Urinary bladder (tissue), 4 donors: ENCODE results near the gene CCDC32. TPM values are rescaled to one million over a fixed set of nuclear protein-coding genes. Genes with fewer than 3 reads are reported as not detected.

ENCODE experiments used
- DNase-seq: peaks from one replicate; pipeline ENCODE4 v3.0.0-alpha.2; 2015; ENCODE audit errors: extremely low spot score
- H3K27ac ChIP-seq: one replicate; pipeline ENCODE4 v1.5.1; 2013; ENCODE audit warnings: low read depth, mild to moderate bottlenecking, moderate library complexity
- H3K36me3 ChIP-seq: one replicate; pipeline ENCODE4 v1.6.1; 2013; ENCODE audit warnings: mild to moderate bottlenecking, moderate library complexity; ENCODE audit not compliant: insufficient read depth
- H3K4me1 ChIP-seq: one replicate; pipeline ENCODE4 v1.6.1; 2013; ENCODE audit warnings: mild to moderate bottlenecking, moderate library complexity; ENCODE audit not compliant: insufficient read depth
- H3K4me3 ChIP-seq: one replicate; pipeline ENCODE4 v1.5.1; 2013; ENCODE audit warnings: low read depth, low read length
- WGBS: extraction: QIAGEN DNeasy Blood & Tissue Kit; methylation state at CpG from one replicate; pipeline ENCODE4 v1.1.7; 2013; 5-methylcytosine and 5-hydroxymethylcytosine counted together
- polyA plus RNA-seq: library from polyadenylated mRNA; stranded (reverse); fragments of 200-250 nt; gene quantifications from one replicate; pipeline ENCODE4 v1.2.3, GENCODE V29; 2013
- total RNA-seq: library from RNA; depleted of rRNA; stranded (reverse); fragments of >200 nt; gene quantifications from one replicate; pipeline ENCODE4 v1.2.3, GENCODE V29; 2014
- donor health status: healthy with polysubstance abuse.
- donor health status: healthy.

Gene CCDC32
- total and polyA plus RNA-seq, 2 donors = 20.8 to 29.4 TPM

DNA sequence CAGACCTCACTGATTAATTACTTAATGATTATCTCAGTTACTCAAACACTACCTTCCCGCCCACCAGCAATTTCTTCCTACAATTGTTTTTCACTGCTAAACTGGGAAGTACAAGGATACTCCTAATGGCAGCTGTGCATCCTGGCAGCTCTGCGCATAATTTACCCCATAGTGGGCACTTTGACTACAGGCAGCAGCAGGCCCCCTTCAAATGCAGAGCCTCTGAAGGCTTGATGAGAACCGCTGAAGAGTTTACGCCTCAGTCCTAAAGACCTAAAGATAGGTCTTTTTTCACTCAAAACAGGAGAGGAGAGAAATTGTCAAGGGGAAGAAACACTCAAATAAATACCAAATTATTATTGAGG, 10.7 kb downstream of the CCDC32 start:
- Histone ChIP-seq H3K36me3 (peaks cover 2% of the 10 kb centered on the region), H3K27ac (no peak overlapping the region), H3K4me1 (no peaks in the 10 kb centered on the region), H3K4me3 (no peak overlapping the region)
- DNase-seq = no peak
- WGBS = 83% methylated on average over 4 of the region's 4 CpGs

DNA sequence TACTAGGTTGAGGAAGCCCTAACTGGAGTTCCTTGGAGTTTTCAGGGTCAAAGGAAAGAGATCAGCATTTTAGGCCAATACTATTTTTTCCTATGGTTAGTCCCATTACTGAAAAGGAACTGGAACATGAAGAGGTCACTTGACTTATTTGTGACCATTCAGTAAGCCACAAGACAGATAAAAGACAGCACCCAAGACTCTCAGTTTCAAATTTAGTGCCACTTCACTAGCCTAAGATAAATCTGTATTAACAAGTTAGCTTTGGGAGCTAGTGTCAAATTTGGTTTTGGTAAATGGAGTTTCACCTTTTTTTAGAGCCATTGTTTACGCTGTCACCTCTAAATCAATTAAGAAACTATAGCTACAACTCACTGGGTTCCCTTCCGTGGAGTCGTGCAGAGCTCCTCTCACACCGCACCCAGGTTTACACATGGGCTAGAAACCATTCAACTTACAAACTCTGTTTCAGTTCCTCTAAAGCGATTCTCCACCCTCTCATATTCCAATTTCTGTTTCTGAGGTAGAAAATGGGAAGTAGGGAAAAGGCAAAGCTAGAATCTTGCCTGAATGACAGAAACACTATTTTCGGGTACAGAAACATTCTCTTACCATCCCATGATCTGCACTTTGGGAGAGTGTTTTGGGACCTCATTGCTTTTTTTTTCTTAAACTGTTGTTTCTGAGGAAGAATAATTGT, 14.4 kb downstream of the CCDC32 start:
- Histone ChIP-seq H3K4me3 (no peak overlapping the region), H3K4me1 (no peaks in the 10 kb centered on the region), H3K27ac (no peak overlapping the region), H3K36me3 (peaks cover 2% of the 10 kb centered on the region)
- DNase-seq = no peak
- WGBS = 93% methylated on average over 6 of the region's 6 CpGs

DNA sequence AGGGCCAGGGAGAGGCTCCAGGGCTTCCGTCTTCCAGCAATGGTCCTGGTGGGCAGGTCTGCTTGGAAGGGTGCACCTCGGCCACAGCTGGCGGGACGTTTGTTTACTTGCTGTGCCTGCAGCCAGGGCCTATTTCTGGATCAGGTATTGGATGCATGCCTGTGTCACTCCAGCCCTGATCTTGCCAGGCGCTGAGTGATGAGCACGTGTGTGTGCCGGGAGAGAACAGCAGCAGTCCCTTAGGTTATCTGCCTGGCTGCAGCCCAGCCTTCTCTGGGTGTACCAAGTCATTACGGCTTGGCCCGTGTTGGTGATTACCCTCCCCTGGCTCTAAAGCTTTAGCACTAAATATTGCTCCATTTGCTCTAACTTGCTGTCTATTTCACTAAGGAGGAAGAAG, 14.9 kb downstream of the CCDC32 start:
- no peak overlapping the region for H3K4me3 ChIP-seq
- DNase-seq = no peak
- peaks cover 2% of the 10 kb centered on the region for H3K36me3 ChIP-seq
- no peaks in the 10 kb centered on the region for H3K4me1 ChIP-seq
- no peak overlapping the region for H3K27ac ChIP-seq
- 56% methylated on average over 9 of the region's 9 CpGs for WGBS

DNA sequence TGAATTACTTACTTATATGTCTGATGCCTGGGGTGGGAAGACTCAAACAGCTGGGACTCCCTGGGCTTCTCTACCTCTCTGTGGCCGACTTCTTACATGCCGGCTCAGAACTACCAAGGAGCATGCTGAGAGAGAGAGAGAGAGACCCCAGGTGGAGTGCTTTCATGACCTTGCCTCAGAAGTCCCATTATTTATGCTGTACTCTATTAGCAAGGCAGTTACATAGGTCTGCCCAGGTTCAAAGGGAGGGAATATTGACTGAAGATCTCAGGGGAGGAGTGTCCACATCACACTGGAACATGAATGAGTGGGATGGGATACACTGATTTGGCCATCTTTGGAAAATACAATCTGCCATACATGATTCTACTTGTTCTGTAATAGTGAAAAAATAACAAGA, 16.2 kb downstream of the CCDC32 start:
- no peaks in the 10 kb centered on the region for H3K4me1 ChIP-seq
- no peak for DNase-seq
- WGBS = 93% methylated on average over 2 of the region's 2 CpGs
- no peak overlapping the region for H3K4me3 ChIP-seq
- H3K27ac ChIP-seq = no peak overlapping the region
- H3K36me3 ChIP-seq = no peaks in the 10 kb centered on the region

DNA sequence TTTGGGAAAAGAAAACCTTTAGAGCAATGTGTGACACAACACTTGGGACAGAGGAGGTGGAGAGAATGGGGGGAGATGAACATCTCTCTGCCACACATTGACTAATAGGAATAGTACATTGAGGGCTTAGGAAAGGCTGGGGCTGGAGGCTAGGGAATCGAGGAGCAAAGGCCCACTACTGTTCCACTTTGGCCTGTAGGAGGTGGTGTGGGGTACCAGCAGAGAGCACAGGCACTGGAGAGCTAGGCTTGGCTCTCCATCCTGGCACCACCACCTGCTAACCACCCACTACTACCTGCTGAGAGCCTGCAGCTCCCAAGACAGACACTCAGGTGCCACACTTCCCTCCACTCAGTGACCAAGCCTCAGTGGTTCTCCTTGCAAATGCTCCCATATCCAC, 19.4 kb downstream of the CCDC32 start:
- DNase-seq = no peak
- 73% methylated on average over 1 of the region's 1 CpG for WGBS
- no peaks in the 10 kb centered on the region for H3K36me3 ChIP-seq

DNA sequence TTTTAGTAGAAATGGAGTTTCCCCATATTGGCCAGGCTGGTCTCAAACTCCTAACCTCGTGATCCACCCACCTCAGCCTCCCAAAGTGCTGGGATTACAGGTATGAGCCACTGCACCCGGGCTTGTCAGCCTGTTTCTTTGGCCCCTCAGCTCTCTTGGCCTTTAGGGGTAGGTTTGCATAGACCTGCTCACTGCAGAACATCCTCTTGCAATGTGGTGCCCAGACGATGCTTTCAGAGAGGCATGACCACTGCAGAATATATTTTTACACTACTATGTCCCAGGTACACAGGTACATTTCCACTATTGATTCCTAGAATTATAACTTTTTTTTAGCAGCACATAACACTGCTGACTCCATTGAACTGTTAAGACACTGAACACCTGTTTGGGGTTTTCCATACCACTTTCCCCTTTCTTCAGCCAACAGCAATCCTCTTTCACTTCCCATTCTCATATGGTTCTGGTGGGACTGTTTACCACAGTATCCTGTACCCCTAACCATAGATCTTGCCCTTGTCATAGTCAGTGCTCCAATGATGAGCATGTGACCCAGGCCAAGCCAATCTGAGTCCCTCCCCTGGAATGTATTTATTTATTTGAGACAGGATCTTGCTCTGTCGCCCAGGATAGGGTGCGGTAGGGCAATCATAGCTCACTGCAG, 21.1 kb downstream of the CCDC32 start:
- Histone ChIP-seq H3K4me1 (no peaks in the 10 kb centered on the region), H3K4me3 (no peak overlapping the region), H3K36me3 (no peaks in the 10 kb centered on the region), H3K27ac (no peak overlapping the region)
- WGBS = 81% methylated on average over 5 of the region's 5 CpGs
- no peak for DNase-seq

More for the DNA sequence above, 19.4 kb downstream of the CCDC32 start:
- Histone ChIP-seq H3K27ac (no peak overlapping the region), H3K4me1 (no peaks in the 10 kb centered on the region), H3K4me3 (no peak overlapping the region)

DNA sequence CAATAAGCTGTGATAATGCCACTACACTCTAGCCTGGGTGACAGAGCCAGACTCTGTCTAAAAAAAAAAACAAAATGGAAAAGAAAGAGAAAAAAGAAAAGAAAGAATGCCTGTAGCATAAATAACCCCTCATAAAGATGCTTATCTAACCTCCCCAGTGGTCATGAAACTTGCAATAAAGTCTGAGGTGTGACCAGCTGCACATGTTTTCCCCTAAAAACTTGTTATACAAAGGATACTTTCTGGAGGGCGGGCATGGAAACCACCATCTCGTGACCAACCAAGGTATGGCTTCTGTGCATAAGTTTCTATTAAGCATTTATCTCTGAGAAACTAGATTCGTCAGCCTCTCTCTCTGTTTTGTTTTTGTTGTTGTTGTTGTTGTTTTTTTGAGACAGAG, 21.8 kb downstream of the CCDC32 start:
- no peak overlapping the region for H3K4me3 ChIP-seq
- WGBS = 86% methylated on average over 3 of the region's 3 CpGs
- H3K27ac ChIP-seq = no peak overlapping the region
- no peaks in the 10 kb centered on the region for H3K4me1 ChIP-seq
- no peak for DNase-seq
- no peaks in the 10 kb centered on the region for H3K36me3 ChIP-seq

DNA sequence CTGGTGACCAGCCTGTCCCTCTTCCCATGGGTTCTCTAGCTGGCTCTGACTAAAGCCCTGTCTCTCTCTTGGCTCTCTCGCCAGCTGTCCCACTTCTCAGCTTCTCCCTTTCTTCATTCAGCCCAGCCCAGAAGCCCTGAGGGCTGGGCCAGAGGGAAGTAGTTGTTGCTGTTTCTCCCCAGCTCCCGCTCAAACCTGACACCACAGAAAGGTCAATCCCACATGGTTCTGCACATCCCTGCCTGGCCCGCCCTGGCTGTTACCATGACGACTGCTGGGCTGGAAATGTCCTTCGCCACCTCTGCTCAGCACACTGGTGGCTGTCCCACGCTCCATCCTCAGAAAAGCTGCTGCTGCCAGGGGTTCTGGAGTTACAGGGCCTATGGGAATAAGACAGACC, 25.9 kb downstream of the CCDC32 start:
- H3K4me1 ChIP-seq = no peaks in the 10 kb centered on the region
- WGBS = 84% methylated on average over 6 of the region's 6 CpGs
- H3K27ac ChIP-seq = no peak overlapping the region
- H3K4me3 ChIP-seq = no peak overlapping the region
- H3K36me3 ChIP-seq = no peaks in the 10 kb centered on the region
- DNase-seq = no peak

DNA sequence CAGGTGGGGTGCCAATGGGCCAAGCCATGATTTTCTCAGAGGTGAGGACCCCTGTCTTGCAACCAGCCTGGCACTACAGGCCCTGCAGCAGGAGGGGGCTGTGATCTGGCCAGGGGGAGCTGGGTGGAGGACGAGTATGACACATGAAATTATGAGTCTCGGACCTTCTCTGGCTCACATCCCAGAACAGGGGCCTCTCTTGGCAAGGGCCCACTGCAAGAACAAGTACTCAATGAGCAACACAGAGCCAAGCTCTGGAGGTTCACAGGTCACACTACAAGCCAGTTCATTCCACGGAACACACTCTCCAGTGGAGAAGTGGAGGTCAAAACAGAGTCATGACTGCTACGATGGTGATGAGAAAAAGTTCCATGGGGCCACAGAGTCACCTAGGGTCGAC, 28.3 kb downstream of the CCDC32 start:
- DNase-seq = peak; percentile 58
- Histone ChIP-seq H3K4me3 (no peak overlapping the region), H3K36me3 (no peaks in the 10 kb centered on the region), H3K4me1 (no peaks in the 10 kb centered on the region), H3K27ac (no peak overlapping the region)
- 39% methylated on average over 5 of the region's 5 CpGs for WGBS

DNA sequence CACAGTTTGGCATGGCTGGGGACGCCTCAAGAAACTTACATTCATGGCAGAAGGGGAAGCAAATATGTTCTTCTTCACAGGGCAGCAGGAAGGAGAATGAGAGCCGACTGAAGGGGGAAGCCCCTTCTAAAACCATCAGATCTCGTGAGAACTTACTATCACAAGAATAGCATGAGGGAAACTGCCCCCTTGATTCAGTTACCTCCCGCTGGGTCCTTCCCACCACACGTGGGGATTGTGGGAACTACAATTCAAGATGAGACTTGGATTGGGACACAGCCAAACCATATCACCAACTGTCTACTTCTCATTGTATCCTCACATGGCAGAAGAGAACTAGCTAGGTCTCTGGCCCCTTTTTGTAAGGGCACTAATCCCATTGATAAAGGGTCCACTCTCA, 30.5 kb downstream of the CCDC32 start:
- no peaks in the 10 kb centered on the region for H3K36me3 ChIP-seq
- 78% methylated on average over 5 of the region's 5 CpGs for WGBS

DNA sequence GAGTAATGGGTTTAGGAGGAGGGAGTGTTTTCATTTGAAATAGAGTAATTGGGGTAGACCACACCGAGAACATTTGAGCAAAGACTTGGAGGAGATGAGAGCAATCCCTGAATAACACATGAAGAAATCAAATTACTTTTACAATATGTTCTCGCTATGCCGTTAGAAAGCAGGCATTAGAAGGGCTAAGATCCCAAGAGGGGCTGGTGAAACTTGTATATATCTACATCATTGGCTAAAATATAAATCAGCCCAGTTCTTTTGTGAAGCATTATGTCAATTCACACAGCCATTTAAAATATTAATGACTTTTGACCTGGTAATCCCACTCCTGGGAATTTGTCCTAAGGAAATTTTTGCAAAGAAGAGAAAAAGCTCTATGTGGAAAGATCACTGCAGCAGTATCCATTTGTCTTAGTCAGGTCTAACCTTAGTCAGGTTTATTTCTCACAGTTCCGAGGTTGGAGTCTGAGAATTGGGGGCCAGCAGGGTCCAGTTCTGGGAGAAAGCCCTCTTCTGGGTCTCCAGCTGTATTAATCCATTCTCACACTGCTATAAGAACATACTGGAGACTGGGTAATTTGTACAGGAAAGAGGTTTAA, 31.0 kb downstream of the CCDC32 start:
- no peaks in the 10 kb centered on the region for H3K36me3 ChIP-seq
- H3K4me1 ChIP-seq = no peaks in the 10 kb centered on the region
- H3K4me3 ChIP-seq = no peak overlapping the region
- H3K27ac ChIP-seq = no peak overlapping the region
- no peak for DNase-seq
- 88% methylated on average over 4 of the region's 4 CpGs for WGBS

More for the DNA sequence above, 30.5 kb downstream of the CCDC32 start:
- H3K4me1 ChIP-seq = no peaks in the 10 kb centered on the region
- H3K4me3 ChIP-seq = no peak overlapping the region
- no peak overlapping the region for H3K27ac ChIP-seq
- DNase-seq = no peak

DNA sequence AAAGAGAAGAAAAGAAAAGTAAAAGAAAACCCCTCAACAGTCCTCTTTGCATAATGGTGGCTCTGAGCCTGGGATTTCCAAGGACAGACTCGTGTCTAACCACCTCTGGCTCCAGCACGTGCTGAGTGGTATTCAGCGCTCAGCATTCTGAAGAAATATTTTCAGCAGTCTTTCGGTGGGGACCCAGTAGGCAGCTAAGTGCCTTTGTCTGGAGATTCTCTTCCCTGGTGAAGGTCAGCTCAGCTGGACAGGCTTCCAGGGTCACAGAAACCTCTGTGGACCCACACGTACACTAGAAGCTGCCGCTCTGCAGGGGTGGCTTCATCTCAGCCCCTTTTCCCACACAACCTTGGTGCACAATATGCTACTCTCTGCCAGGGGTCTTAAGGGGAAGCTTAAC, 36.0 kb downstream of the CCDC32 start:
- no peak for DNase-seq
- H3K36me3 ChIP-seq = no peaks in the 10 kb centered on the region
- WGBS = 90% methylated on average over 6 of the region's 6 CpGs
- no peak overlapping the region for H3K27ac ChIP-seq
- no peak overlapping the region for H3K4me3 ChIP-seq
- no peaks in the 10 kb centered on the region for H3K4me1 ChIP-seq

DNA sequence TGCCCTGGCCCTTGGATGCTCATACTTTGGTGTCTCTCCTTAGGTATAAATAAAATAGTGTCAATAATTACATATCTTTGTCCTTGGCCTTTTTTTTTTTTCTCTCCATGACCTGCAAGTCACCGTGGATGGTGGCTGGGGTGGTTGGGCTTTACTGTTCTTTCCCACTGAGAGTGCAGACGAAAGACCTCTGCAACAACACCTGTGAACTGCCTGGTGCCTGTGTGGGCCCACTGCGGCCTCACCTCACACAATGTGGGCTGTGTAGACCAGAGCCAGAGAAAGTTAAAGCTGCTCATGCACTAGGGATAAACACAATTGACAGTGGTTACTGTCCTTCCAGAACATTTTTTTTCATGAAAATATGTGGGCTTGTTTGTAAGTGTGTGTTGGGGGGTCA, 39.0 kb downstream of the CCDC32 start:
- Histone ChIP-seq H3K4me1 (no peaks in the 10 kb centered on the region), H3K36me3 (no peaks in the 10 kb centered on the region), H3K27ac (no peak overlapping the region), H3K4me3 (no peak overlapping the region)
- DNase-seq = no peak
- 92% methylated on average over 3 of the region's 3 CpGs for WGBS

DNA sequence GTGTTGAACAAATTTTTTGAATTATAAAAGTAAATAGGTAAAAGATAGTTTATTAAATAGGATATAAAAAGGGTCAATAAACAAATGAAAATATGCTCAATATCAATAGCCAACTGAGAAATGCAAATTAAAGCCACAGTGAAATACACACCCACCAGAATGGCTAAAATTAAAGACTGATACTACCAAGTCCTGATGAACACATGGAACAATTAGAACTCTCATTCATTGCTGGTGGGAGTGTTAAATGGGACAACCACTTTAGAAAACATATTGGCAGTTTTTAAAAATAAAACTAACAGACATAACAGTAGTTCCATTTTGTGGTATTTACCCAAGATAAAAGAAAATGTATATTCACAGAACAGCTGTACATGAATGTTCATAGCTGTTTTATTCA, 41.2 kb downstream of the CCDC32 start:
- no peak overlapping the region for H3K27ac ChIP-seq
- no peaks in the 10 kb centered on the region for H3K4me1 ChIP-seq
- H3K4me3 ChIP-seq = no peak overlapping the region
- no peak for DNase-seq
- no peaks in the 10 kb centered on the region for H3K36me3 ChIP-seq
